NCI-H82 treated with DMSO at 0.1 percent for 48 hours (cell line): ENCODE results near the gene EGFR.

Experiments
- DNase-seq: peaks from one replicate; lab custom pipeline; 2025; ENCODE audit not compliant: unreplicated experiment; lab: John Stamatoyannopoulos, UW

Gene EGFR

DNA sequence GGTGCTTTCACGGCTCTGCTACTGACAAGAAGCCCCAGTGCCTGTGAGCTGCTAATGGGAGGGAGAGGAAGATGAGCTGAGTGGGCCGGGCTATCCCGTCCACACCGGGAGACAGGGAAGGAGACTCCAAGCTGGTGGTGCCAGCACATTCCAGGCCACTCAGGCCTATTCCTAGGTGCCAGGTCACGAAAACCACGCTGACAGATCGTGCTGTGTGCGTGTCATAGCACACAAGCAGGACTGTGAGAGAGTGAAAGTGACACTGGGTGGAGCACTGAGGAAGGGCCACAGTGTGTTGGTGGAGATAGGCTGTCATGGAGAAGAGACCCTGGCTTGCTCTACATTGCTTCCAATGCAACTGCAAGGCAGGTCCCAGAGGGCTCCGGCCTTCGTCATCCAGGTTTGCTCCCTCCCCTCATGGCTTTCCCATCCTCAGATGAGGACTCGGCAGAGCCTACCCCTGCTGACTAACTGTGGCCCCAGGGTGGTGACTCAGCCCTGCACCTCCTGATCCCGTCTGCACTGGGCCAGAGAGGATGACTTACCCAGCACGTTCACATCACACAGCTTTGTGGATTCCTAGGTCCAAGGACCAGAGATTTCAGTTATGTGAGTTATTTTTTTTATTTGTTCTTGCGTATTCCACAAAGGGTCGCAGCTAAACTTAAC is 167.3 kb downstream of the EGFR start:
- no peak for DNase-seq

DNA sequence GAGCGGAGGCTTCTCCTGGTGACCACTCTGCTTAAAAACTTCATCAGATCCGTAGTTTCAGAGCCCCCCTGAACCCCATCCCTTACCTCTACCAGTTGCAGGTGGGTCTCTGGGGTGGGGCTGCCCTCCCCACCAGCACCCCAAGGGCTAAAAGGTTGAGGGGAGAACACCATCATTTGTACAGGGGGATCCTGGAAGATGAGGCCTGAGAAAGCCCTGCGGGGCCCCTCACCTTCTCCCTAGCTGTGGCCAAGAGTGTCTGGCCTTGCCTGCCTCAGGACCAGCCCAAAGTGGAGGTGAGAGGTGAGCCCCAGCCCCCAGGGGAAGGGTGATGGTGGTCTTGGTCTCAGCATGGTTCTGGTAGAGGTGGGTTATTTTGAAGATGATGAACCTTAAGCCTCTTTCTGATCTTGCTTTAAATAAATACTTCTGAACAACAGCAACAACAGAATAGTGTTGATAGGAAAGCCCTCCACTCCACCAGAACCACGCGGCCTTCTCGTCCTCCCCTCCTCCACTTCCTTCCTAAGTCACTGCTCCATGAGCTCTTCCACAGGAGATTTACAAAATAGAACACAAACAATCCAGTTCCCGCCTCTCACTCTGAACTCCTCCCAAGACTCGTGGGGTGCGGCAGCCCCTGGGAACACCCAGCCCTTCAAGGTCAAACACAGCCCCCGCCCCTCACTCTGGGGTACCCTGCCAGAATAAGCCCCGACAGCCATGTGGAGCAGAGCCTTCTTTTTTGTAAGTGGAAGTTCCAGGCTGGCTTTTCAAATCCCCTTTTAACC is 169.1 kb downstream of the EGFR start:
- DNase-seq, result no peak

DNA sequence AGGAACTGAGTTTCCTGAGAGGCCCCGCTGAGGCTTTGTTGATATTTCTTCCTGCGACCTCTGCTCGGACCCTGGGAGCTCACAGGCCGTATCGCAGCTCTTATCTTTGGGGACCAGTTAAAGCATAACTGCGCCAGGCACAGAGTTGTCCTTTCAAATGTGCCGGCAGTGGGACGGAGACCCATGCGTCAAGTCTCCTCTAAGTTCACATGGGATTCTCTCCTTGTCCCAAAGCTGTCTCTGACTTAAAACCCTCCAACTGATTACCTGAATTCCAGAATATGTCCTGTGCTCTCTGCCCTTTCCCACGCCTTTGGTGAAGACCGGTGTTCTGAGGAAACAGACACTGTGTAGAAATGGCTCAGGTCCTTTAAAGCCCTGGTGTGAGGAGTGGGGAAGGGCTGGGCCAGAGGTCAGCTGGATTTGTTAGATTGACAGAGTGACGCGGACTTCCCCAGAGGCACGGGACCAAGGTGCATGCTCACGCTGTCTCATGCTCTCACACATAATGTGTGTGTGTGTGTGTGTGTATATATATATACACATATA is 169.8 kb downstream of the EGFR start:
- no peak for DNase-seq

DNA sequence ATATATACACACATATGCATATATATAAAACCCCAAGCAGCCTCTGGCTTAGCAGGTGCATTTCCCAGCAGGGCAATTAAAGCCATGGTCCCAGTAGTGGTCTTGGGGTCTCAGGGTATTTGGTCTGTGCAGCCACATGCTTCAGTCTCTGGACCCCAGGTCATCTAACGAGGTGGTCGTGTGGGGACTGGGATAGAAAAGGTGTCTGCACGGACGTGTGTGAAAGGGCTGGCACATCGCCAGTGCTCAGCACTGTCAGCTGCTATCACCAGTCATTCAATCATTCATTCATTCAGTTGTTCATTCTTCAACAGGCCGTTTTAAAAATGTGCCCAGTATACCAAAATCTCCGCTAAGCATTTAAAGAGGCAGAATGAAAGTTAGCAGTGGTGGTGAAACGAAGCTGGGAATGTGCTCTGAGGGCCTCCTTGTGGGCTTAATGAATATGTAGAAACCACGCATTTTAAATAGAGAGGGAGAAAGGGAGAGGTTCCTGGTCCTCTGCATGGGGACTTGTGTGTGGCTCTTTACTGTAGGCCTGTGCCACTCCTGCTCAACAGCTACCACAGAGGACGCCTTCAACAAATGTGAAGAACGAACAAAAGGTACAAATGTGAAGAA is 170.4 kb downstream of the EGFR start:
- DNase-seq, result no peak

DNA sequence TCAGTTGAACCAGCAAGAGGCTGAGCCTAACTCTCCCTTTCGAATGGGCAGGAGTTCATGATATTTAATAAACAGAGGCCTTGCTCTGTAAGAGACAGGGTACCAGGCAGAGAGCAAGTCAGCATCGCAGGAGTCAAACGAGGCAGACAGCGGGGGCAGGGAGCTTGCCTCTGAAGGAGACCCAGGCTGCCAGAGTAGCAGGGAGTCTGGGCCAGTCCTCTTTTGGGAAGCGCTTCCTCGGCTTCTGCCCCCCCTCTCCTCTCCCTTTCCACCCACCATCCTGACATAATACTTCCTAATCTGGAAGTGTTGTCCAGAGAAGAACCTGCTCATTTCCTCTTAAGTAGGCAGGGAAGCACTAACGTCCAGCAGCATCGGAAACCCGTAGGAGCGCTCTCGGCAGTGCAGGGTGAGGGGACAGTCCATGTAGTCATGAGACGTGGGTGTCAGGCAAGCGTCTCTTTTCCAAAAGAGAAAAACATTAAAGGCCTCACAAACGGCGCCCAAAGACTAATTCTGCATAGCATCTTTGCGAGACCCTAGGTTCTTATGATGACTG is 171.1 kb downstream of the EGFR start:
- DNase-seq, result no peak

DNA sequence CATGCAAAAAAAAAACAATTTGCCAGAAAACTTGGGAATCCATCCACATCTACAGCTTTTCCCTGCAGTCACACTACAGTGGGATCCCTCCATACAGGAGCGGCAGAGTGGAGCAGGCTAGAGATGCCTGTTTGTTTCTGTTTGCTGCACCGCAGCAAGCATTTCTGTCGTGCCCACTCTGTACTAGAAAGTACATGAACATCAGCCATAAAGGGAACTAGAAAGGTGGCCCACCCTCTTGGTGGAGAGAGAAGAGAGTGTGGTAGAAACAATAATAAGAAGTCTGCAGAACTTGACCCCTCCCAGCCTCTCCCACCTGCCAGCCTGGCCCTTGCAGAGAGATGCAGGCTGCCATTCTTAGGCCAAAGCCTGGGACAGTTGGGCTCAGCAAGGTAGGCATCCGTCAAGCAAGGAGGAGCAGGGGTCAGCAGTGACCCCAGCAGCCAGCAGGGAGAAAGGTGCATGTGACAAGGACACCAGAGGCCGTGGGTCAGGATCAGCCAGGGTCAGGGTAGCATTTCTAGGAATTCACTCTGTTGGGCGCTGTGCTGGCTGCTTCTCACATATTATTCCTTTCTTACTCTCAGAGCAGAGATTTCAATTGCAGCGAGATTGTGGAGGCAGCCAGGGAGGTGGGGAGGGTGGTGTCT is 171.8 kb downstream of the EGFR start:
- DNase-seq, result no peak

DNA sequence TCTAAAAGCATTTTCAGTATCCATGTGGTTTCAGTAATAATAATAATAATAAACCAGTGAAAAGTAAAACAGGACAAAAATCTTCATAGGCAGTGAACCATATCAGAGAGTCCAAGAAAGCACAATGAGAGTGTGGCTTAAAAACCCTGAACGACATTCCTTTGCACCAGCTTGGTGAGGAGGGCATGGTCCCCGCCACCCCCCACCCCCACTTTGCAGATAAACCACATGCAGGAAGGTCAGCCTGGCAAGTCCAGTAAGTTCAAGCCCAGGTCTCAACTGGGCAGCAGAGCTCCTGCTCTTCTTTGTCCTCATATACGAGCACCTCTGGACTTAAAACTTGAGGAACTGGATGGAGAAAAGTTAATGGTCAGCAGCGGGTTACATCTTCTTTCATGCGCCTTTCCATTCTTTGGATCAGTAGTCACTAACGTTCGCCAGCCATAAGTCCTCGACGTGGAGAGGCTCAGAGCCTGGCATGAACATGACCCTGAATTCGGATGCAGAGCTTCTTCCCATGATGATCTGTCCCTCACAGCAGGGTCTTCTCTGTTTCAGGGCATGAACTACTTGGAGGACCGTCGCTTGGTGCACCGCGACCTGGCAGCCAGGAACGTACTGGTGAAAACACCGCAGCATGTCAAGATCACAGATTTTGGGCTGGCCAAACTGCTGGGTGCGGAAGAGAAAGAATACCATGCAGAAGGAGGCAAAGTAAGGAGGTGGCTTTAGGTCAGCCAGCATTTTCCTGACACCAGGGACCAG is 172.5 kb downstream of the EGFR start:
- DNase-seq, result no peak

DNA sequence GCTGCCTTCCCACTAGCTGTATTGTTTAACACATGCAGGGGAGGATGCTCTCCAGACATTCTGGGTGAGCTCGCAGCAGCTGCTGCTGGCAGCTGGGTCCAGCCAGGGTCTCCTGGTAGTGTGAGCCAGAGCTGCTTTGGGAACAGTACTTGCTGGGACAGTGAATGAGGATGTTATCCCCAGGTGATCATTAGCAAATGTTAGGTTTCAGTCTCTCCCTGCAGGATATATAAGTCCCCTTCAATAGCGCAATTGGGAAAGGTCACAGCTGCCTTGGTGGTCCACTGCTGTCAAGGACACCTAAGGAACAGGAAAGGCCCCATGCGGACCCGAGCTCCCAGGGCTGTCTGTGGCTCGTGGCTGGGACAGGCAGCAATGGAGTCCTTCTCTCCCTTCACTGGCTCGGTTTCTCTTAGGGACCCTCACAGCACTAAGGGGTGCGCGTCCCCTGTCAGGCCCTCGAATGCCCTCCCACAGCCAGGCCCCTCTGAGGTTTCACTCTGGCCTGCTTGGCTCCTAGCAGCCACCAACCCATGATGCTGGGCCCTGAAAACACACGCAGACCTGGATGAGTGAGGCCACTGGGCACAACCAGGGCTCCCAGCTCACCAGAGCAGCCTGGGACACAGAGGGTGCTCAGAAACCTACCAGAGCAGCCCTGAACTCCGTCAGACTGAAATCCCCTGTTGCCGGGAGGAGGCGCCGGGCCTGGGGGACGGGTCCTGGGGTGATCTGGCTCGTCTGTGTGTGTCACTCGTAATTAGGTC is 173.3 kb downstream of the EGFR start:
- no peak for DNase-seq

DNA sequence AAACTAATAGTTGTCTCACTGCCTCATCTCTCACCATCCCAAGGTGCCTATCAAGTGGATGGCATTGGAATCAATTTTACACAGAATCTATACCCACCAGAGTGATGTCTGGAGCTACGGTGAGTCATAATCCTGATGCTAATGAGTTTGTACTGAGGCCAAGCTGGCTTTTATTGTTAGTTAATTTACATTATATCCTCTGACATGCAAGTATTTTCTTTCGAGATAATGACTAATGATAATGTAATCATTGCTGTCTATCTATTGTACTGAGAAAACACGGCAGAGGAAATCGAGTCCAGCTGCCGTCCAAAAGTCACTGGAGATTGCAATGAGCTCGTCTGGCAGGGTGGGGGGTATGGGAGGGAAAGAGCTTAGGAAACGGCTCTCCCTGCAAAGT is 173.9 kb downstream of the EGFR start:
- no peak for DNase-seq

DNA sequence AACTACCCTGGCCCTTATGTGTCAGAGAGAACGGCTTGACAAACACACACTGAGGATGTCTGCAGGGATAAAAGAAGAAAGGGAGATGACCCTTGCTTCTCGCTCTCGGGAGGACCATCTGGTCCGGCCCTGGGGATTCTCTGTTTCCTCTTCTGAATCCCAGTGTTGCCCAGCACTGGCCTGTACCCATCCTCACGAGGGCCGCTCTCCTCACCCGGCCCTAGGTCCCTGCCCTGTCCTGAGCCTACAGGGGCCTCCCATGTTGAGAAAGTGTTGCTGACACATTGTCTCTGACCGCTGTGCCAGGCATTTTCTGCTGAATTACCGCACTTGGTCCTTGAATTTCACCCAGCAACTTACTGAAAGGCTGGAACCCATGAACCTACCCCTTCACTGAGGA is 174.4 kb downstream of the EGFR start:
- no peak for DNase-seq

DNA sequence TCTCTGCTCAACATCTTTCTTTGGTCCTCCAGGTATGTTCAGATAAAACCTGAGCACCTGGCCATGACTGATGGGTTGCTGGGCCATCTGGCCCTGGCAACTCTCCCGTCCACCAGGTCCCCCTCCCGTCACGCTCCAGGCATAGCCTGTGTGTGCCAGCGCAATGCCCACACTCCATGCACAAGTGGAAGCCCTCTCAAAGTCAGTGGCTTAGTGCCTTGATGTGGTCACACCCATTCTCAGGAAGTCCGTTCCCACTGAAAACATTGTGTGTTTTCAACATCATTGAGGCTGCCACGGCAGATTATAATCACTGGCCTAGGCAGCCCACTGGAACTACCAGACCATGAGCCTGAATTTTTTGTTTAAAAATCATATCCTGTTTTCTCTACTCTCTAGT is 175.7 kb downstream of the EGFR start:
- no peak for DNase-seq

DNA sequence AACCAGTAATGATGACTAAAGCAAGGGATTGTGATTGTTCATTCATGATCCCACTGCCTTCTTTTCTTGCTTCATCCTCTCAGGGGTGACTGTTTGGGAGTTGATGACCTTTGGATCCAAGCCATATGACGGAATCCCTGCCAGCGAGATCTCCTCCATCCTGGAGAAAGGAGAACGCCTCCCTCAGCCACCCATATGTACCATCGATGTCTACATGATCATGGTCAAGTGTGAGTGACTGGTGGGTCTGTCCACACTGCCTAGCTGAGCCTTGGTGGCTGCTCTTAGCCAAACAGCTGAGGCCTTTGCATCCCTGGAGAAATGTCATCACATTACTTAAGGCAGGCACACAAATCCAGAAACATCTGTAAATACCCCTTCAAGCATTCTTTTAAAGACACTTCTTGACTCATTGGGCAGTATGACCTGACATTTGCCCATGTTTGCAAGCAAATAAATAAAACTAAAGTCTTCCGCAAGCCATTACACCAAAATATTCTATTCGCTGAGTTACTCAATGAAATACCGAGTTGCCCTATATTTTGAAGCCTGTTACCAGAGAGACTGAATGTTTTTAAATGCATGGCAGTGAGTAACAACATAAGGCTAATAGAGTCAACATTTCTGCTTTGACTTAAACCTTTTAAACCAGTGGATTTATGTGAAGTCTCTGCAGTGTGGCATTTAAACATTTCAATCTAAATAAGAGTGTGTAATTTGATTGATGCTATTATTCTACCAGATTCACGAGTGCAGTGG is 180.0 kb downstream of the EGFR start:
- no peak for DNase-seq

DNA sequence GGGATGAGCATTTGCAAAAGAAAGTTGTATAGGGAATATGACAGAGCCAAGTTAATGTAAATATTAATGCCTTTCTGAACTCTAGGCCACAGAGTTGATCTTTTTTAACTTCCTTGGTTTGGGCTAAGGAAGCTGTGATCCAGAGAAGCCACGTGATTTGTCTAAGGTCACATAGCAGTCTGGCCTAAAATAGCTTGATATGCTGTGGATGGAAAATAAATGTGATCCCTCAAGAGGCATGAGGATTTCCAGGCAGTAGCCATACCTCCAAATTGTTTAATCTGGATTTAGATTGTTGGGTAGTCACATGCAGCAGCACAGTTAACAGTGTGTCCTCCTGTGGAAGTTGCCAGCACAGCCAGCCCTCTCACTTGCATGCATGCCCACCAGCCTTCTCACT is 180.6 kb downstream of the EGFR start:
- DNase-seq, result no peak

DNA sequence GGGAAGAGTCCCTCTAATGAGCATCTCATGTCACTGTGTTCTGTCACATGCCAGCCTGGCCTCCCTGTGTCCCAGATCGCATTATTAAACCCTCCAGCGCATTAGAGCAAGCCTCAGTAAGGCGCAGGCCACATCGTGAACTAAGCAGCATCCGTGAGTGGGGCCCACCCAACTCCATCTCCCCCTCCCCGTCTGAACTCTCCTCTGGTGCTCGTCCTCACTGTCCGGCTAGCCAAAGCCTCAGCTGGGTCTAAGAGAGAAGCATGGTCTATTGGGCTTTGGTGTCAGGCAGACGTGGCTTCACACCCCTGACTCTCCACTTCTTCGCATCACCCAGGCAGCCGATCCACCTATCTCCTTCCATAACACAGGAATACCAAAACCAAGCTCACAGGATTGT is 181.6 kb downstream of the EGFR start:
- DNase-seq, result no peak

DNA sequence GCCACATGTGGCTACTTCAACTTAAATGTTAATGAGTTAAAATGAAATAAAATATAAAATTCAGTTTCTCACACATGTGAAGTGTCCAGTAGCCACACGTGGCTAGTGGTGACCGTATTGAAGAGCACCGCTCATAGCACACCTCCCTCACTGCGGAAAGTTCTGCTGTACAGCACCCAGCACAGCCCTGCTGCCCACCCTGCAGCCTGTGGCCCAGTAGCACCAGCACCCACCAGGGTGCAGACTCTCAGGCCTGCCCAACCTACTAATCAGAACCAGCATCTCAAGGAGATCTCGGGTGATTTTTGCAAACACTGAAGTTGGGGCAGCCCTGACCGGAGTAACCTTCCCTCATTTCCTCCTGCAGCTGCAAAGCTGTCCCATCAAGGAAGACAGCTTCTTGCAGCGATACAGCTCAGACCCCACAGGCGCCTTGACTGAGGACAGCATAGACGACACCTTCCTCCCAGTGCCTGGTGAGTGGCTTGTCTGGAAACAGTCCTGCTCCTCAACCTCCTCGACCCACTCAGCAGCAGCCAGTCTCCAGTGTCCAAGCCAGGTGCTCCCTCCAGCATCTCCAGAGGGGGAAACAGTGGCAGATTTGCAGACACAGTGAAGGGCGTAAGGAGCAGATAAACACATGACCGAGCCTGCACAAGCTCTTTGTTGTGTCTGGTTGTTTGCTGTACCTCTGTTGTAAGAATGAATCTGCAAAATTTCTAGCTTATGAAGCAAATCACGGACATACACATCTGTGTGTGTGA is 183.5 kb downstream of the EGFR start:
- no peak for DNase-seq

DNA sequence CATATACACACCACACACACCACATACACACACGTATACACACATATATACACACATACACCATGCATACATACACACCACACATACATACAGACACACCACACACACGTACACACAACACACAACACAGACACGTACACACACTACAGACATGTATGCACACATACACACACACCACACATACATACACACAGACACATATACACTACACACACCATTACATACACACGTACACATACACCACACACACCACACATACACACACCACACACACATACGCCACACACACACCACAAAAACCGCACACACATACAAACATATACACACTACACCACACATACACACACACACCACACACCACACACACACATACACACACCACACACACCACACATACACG is 184.5 kb downstream of the EGFR start:
- DNase-seq, result no peak

DNA sequence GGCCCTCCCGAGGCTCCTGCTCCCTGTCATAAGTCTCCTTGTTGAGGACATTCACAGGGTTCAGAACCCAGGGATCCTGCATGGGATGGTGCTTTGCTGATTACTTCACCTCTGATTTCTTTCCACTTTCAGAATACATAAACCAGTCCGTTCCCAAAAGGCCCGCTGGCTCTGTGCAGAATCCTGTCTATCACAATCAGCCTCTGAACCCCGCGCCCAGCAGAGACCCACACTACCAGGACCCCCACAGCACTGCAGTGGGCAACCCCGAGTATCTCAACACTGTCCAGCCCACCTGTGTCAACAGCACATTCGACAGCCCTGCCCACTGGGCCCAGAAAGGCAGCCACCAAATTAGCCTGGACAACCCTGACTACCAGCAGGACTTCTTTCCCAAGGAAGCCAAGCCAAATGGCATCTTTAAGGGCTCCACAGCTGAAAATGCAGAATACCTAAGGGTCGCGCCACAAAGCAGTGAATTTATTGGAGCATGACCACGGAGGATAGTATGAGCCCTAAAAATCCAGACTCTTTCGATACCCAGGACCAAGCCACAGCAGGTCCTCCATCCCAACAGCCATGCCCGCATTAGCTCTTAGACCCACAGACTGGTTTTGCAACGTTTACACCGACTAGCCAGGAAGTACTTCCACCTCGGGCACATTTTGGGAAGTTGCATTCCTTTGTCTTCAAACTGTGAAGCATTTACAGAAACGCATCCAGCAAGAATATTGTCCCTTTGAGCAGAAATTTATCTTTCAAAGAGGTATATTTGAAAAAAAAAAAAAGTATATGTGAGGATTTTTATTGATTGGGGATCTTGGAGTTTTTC is 186.5 kb downstream of the EGFR start:
- no peak for DNase-seq
